Measurements from ENCODE around the gene LARP6.
A peak's percentile ranks its signal among the peaks of the same experiment; 100 is the strongest.

LARP6 gene

DNA sequence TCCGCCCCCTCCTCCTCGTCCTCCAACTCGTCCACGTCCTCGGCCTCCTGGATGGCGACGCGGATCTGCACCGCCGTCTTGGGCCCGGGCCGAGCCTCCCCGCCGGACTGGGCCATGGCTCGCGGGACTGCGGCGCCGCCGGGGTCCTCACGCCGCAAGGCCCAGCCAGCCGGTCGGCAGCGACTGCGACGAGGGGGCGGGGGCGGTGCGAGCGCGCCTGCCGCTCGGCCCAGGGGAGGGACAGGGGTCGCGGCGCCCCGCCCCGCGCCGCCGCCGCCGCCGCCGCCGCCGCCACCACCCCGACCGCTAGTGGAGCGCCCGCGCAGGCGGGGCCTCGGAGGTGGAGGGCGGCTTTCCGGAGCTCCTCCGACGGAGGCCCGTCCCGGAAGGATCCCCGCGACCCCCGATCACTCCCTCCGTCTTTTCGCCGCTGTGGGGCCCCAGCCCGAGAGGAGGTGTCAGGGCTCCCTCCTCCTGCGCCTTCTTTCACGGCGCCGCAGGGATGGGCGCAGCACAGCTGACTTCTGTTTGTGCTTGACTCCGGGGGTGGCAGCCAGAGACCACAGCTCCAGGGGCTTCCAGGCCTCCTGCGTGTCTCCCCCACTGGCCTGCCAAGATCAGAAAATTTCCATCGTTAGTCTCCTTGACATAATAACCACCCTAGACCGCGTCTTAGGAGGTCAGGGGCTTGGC is at the start of gene LARP6:
Gene LARP6, minus strand, starts transcription at position 185 of the 693 bp plus-strand sequence. Its CDS starts 69 bp downstream, at position 116.
- peaks cover 64% of the 10 kb centered on the region for H3K4me1 ChIP-seq (ENCODE audit: control insufficient read depth, insufficient read depth, low read length)
- peak within 1 kb of the TSS; percentile 93 for H3K9ac ChIP-seq (ENCODE audit: low read length)
- DNase-seq (ENCODE audit: low read depth): peak; percentile 81
- peaks cover 13% of the 10 kb centered on the region for H3K36me3 ChIP-seq (ENCODE audit: control insufficient read depth, insufficient read depth, low read length, severe bottlenecking)
- no peaks in the 10 kb centered on the region for H3K27me3 ChIP-seq (replicated peaks; ENCODE audit: control insufficient read depth, insufficient read depth, low read length)
- peak within 1 kb of the TSS; percentile 95 for H3K4me3 ChIP-seq (ENCODE audit: low read length)
- H3K9me3 ChIP-seq (ENCODE audit: control insufficient read depth, low read length): no peaks in the 10 kb centered on the region

- H3K27me3 ChIP-seq (replicated peaks; ENCODE audit: control insufficient read depth, insufficient read depth, low read length): no peaks in the 10 kb centered on the region
- no peak overlapping the region for H3K9ac ChIP-seq (ENCODE audit: low read length)
- peaks cover 17% of the 10 kb centered on the region for H3K4me1 ChIP-seq (ENCODE audit: control insufficient read depth, insufficient read depth, low read length)
- H3K36me3 ChIP-seq (ENCODE audit: control insufficient read depth, insufficient read depth, low read length, severe bottlenecking): no peaks in the 10 kb centered on the region
- DNase-seq (ENCODE audit: low read depth): peak; percentile 77
- H3K4me3 ChIP-seq (ENCODE audit: low read length): no peak overlapping the region
- H3K9me3 ChIP-seq (ENCODE audit: control insufficient read depth, low read length): no peaks in the 10 kb centered on the region
These were observed 48.1 kb upstream of the LARP6 start for GRCh38 chr15:70902107-70902506.

DNA sequence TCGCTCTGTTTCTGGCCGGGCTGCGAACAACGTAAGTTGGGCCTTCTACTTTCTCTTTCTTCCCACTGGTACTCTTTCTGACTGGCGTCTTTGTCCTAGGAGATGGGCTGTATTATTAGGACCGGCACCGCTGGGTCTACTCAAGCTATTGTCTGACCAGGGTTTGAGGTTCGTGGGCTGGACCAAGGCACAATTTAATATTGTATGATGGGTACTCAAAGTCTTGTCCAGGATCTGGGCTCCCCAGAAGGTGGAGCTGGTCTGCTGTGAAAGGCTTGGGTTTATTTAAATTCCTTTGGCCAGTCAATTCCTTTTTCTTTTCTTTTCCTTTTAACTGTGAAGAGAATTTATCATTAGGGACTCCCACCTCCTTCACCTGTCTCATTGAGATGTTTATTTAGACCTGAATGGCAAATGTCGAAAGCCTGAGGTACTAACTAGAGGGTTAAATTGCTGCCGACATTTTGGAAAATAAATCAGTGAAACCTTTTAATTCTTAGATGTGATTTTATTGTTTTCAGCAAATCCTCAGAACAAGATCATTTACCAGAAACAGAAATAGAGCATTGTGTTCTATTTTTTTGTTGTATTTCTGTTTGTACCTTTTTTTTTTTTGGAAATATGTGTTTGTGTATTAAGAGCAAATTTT is 39.1 kb upstream of the LARP6 start:
- H3K9me3 ChIP-seq (ENCODE audit: control insufficient read depth, low read length): no peaks in the 10 kb centered on the region
- peak overlapping the region; percentile 84 for H3K9ac ChIP-seq (ENCODE audit: low read length)
- peak overlapping the region; percentile 86 for H3K4me3 ChIP-seq (ENCODE audit: low read length)
- DNase-seq (ENCODE audit: low read depth): peak; percentile 83
- H3K4me1 ChIP-seq (ENCODE audit: control insufficient read depth, insufficient read depth, low read length): peaks cover 8% of the 10 kb centered on the region
- no peaks in the 10 kb centered on the region for H3K27me3 ChIP-seq (replicated peaks; ENCODE audit: control insufficient read depth, insufficient read depth, low read length)
- no peaks in the 10 kb centered on the region for H3K36me3 ChIP-seq (ENCODE audit: control insufficient read depth, insufficient read depth, low read length, severe bottlenecking)

- no peaks in the 10 kb centered on the region for H3K9me3 ChIP-seq (ENCODE audit: control insufficient read depth, low read length)
- DNase-seq (ENCODE audit: low read depth): peak; percentile 94
These were observed 38.3 kb upstream of the LARP6 start, which contains the start of the genes LRRC49 and THAP10 for GRCh38 chr15:70892002-70892911. LRRC49 (plus strand) TSS chr15:70892826; CDS start chr15:70892895, 69 bp downstream. THAP10 (minus strand) TSS chr15:70892433; CDS start chr15:70892272, 161 bp downstream.

GRCh38 chr15:70882361-70882760 is 28.4 kb upstream of the LARP6 start:
- no peak overlapping the region for H3K4me3 ChIP-seq (ENCODE audit: low read length)
- no peaks in the 10 kb centered on the region for H3K9me3 ChIP-seq (ENCODE audit: control insufficient read depth, low read length)
- H3K4me1 ChIP-seq (ENCODE audit: control insufficient read depth, insufficient read depth, low read length): peaks cover 6% of the 10 kb centered on the region
- no peaks in the 10 kb centered on the region for H3K36me3 ChIP-seq (ENCODE audit: control insufficient read depth, insufficient read depth, low read length, severe bottlenecking)
- no peaks in the 10 kb centered on the region for H3K27me3 ChIP-seq (replicated peaks; ENCODE audit: control insufficient read depth, insufficient read depth, low read length)
- DNase-seq (ENCODE audit: low read depth): no peak
- no peak overlapping the region for H3K9ac ChIP-seq (ENCODE audit: low read length)

More at GRCh38 chr15:70892002-70892911, 38.3 kb upstream of the LARP6 start, which contains the start of the genes LRRC49 and THAP10:
- Histone ChIP-seq H3K9ac (ENCODE audit: low read length) (peak within 1 kb of the TSS; percentile 84), H3K36me3 (ENCODE audit: control insufficient read depth, insufficient read depth, low read length, severe bottlenecking) (no peaks in the 10 kb centered on the region), H3K4me1 (ENCODE audit: control insufficient read depth, insufficient read depth, low read length) (peaks cover 8% of the 10 kb centered on the region), H3K4me3 (ENCODE audit: low read length) (peak within 1 kb of the TSS; percentile 86), H3K27me3 (replicated peaks; ENCODE audit: control insufficient read depth, insufficient read depth, low read length) (no peaks in the 10 kb centered on the region)

GRCh38 chr15:70880781-70881180 is 26.8 kb upstream of the LARP6 start:
- DNase-seq (ENCODE audit: low read depth): peak; percentile 18
- Histone ChIP-seq H3K27me3 (replicated peaks; ENCODE audit: control insufficient read depth, insufficient read depth, low read length) (no peaks in the 10 kb centered on the region), H3K4me1 (ENCODE audit: control insufficient read depth, insufficient read depth, low read length) (peaks cover 6% of the 10 kb centered on the region), H3K9ac (ENCODE audit: low read length) (no peak overlapping the region), H3K36me3 (ENCODE audit: control insufficient read depth, insufficient read depth, low read length, severe bottlenecking) (no peaks in the 10 kb centered on the region), H3K9me3 (ENCODE audit: control insufficient read depth, low read length) (no peaks in the 10 kb centered on the region), H3K4me3 (ENCODE audit: low read length) (no peak overlapping the region)

GRCh38 chr15:70879401-70879800 is 25.4 kb upstream of the LARP6 start:
- H3K36me3 ChIP-seq (ENCODE audit: control insufficient read depth, insufficient read depth, low read length, severe bottlenecking): no peaks in the 10 kb centered on the region
- DNase-seq (ENCODE audit: low read depth): peak; percentile 50
- no peaks in the 10 kb centered on the region for H3K27me3 ChIP-seq (replicated peaks; ENCODE audit: control insufficient read depth, insufficient read depth, low read length)
- H3K9me3 ChIP-seq (ENCODE audit: control insufficient read depth, low read length): no peaks in the 10 kb centered on the region
- H3K9ac ChIP-seq (ENCODE audit: low read length): no peak overlapping the region
- H3K4me3 ChIP-seq (ENCODE audit: low read length): no peak overlapping the region
- peaks cover 6% of the 10 kb centered on the region for H3K4me1 ChIP-seq (ENCODE audit: control insufficient read depth, insufficient read depth, low read length)

GRCh38 chr15:70876683-70877082 is 22.7 kb upstream of the LARP6 start:
- Histone ChIP-seq H3K36me3 (ENCODE audit: control insufficient read depth, insufficient read depth, low read length, severe bottlenecking) (no peaks in the 10 kb centered on the region), H3K4me3 (ENCODE audit: low read length) (no peak overlapping the region), H3K9ac (ENCODE audit: low read length) (no peak overlapping the region), H3K9me3 (ENCODE audit: control insufficient read depth, low read length) (no peaks in the 10 kb centered on the region), H3K4me1 (ENCODE audit: control insufficient read depth, insufficient read depth, low read length) (peaks cover 6% of the 10 kb centered on the region), H3K27me3 (replicated peaks; ENCODE audit: control insufficient read depth, insufficient read depth, low read length) (no peaks in the 10 kb centered on the region)
- DNase-seq (ENCODE audit: low read depth): no peak

GRCh38 chr15:70876011-70876410 is 22.1 kb upstream of the LARP6 start:
- H3K4me1 ChIP-seq (ENCODE audit: control insufficient read depth, insufficient read depth, low read length): peaks cover 6% of the 10 kb centered on the region
- no peak for DNase-seq (ENCODE audit: low read depth)
- no peaks in the 10 kb centered on the region for H3K9me3 ChIP-seq (ENCODE audit: control insufficient read depth, low read length)
- no peaks in the 10 kb centered on the region for H3K36me3 ChIP-seq (ENCODE audit: control insufficient read depth, insufficient read depth, low read length, severe bottlenecking)
- no peaks in the 10 kb centered on the region for H3K27me3 ChIP-seq (replicated peaks; ENCODE audit: control insufficient read depth, insufficient read depth, low read length)
- H3K9ac ChIP-seq (ENCODE audit: low read length): no peak overlapping the region
- H3K4me3 ChIP-seq (ENCODE audit: low read length): no peak overlapping the region

DNA sequence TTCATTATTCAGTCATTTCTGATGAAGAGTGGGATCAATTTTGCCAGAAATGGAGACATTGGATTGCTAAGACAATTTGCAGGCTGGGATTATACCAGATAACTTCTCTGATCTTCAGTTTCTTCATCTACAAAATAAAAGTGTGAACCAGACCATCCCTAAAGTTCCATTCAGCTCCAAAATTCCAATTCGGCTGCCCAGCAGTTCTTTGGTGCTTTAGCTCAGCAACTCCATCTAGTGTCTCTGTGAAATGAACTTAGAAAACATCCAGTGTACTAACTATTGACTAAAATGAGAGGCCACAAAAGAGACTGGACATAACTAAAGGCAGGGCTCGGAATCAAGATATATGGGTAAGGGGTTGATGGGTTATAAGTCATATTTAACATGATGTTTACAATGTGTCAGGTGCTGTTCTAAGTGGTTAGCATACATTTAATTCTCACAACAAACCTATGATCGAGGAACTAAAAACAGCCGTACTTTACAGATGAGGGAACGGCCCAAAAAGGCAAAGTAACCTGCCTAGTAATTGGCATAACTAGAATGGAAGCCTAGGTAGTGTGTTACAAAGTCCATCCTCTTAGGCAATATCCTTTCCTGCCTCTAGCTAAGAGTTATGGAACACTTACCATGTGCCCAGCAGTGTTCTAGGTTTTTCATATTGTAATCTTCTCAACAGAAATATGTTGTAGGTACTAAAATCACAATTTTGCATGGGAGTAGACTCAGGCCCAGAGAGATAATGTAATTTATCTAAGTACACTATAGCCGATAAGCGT is 21.2 kb upstream of the LARP6 start:
- H3K4me1 ChIP-seq (ENCODE audit: control insufficient read depth, insufficient read depth, low read length): peaks cover 12% of the 10 kb centered on the region
- H3K4me3 ChIP-seq (ENCODE audit: low read length): no peak overlapping the region
- peak overlapping the region; percentile 39 for H3K9ac ChIP-seq (ENCODE audit: low read length)
- H3K36me3 ChIP-seq (ENCODE audit: control insufficient read depth, insufficient read depth, low read length, severe bottlenecking): no peaks in the 10 kb centered on the region
- DNase-seq (ENCODE audit: low read depth): peak; percentile 82
- H3K9me3 ChIP-seq (ENCODE audit: control insufficient read depth, low read length): no peaks in the 10 kb centered on the region
- H3K27me3 ChIP-seq (replicated peaks; ENCODE audit: control insufficient read depth, insufficient read depth, low read length): no peaks in the 10 kb centered on the region
